BLaER1 treated with 17β-estradiol and CSF1 and Interleukin-3, amounts not matched to agents 10 nM and 100 nM (cell line): ENCODE measurements around the gene C16orf95.
"Not testable (repeated sequence)": the region's sequence is repeated elsewhere in the genome, so short reads cannot be mapped to it uniquely, and the experiment has no call there.

ENCODE experiments used
- H3K27ac ChIP-seq, 11 experiments: shearing (Covaris generic); formaldehyde crosslinking; 2 replicates each; pipeline ENCODE4 v1.8.1; 2022
- H3K27me3 ChIP-seq, 11 experiments: shearing (Covaris generic); formaldehyde crosslinking; 2 replicates each; pipeline ENCODE4 v1.8.1; 2022
- H3K36me3 ChIP-seq, 11 experiments: shearing (Covaris generic); formaldehyde crosslinking; 2 replicates each; pipeline ENCODE4 v1.8.1; 2022
- H3K4me1 ChIP-seq, 10 experiments: shearing (Covaris generic); formaldehyde crosslinking; 2 replicates each; pipeline ENCODE4 v1.8.1; 2022
- H3K4me2 ChIP-seq, 11 experiments: shearing (Covaris generic); formaldehyde crosslinking; 2 replicates each; pipeline ENCODE4 v1.8.1; 2022
- H3K4me3 ChIP-seq, 10 experiments: shearing (Covaris generic); formaldehyde crosslinking; 2 replicates each; pipeline ENCODE4 v1.8.1; 2022
- H3K9ac ChIP-seq, 11 experiments: shearing (Covaris generic); formaldehyde crosslinking; 2 replicates each; pipeline ENCODE4 v1.8.1; 2022
- H3K9me3 ChIP-seq, 11 experiments: shearing (Covaris generic); formaldehyde crosslinking; replicated peaks in 1 of 11; 2 replicates each; pipeline ENCODE4 v1.8.1; 2022
- H4K20me1 ChIP-seq, 11 experiments: shearing (Covaris generic); formaldehyde crosslinking; 2 replicates each; pipeline ENCODE4 v1.8.1; 2022
- Cebpa-rat ChIP-seq, 11 experiments: shearing (Covaris generic); IDR thresholded peaks; 2 replicates each; pipeline ENCODE4 v1.8.1; 2022

The C16orf95 gene, protein sequence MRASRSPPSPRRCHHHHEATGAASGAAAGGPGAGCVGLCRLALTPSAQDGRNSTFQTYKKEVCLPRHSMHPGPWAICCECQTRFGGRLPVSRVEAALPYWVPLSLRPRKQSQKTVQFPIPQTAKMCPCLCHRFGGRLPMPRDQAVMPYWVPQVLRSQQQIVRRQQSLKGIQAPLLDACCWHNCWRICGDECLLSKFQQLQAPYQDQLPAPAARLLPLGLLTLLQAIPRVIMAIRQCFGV

DNA sequence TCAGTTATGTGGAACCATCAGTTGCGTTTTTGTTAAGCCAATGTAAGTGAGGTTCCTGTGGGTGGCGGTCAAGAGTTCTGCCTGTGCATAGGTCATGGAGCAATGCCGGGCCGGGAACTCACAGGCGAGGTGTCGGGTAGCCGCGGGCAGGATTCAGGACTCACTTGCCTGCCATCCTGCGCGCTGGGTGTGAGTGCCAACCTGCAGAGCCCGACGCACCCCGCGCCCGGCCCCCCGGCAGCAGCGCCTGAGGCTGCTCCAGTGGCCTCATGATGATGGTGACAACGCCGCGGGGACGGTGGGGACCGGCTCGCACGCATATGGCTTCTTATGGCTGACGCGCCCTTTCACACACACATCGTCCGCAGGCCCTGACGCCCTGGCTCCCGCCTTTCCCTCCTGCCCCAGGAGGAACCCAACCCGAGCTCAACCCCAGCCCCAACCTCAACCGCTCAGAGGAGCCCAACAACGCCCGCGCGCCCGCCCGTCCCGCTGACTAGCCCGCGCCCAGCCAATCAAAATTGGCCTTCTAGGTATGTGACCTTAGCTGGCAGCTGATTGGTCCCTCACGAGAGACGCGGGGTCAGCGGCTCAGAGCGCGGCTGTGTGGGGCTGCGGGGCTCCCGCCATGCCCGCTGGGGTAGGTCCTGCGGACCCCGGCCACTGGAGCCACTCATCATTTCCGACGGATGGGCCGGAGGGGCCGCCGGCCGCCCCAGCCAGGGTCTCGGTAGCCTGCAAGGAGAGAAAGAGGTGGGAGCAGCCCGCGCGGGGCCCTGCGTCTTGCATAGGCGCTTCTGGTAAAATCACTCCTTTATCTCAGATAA, at the start of gene C16orf95:
Gene C16orf95 (minus strand): TSS at position 470 of the 827 bp plus-strand sequence. CDS start 150 bp downstream, at position 320.
- Histone ChIP-seq H3K27ac (peak within 1 kb of the TSS; percentile 77 to 97 (median 95)), H4K20me1 (peaks cover 0 to 17% (median 0%) of the 10 kb centered on the region in 11 experiments; a peak in 6 of 22 replicates), H3K4me2 (peak within 1 kb of the TSS; percentile 91 to 100 (median 97)), H3K9me3 (no peaks in the 10 kb centered on the region), H3K36me3 (peaks cover 0 to 26% (median 10%) of the 10 kb centered on the region in 11 experiments; a peak in 10 of 22 replicates), H3K27me3 (no peaks in the 10 kb centered on the region), H3K9ac (peak within 1 kb of the TSS; percentile 89 to 99 (median 95)), H3K4me3 (peak within 1 kb of the TSS; percentile 79 to 99 (median 92)), H3K4me1 (peaks cover 10 to 21% (median 12%) of the 10 kb centered on the region in 10 experiments)
- TF ChIP-seq Cebpa-rat (IDR thresholded peaks at IDR 0.05): no peak

GRCh38 chr16:87366930-87367329, 49.7 kb upstream of the C16orf95 start:
- TF ChIP-seq Cebpa-rat (IDR thresholded peaks at IDR 0.05): no peak
- H3K9ac ChIP-seq: no peak overlapping the region
- H3K4me3 ChIP-seq: no peak overlapping the region
- peaks cover 30 to 90% (median 74%) of the 10 kb centered on the region in 10 experiments for H3K4me1 ChIP-seq
- H3K36me3 ChIP-seq: peaks cover 10 to 44% (median 26%) of the 10 kb centered on the region in 11 experiments; a peak in 20 of 22 replicates
- H3K9me3 ChIP-seq: no peaks in the 10 kb centered on the region
- H3K27me3 ChIP-seq: peaks cover 0 to 97% (median 0%) of the 10 kb centered on the region in 11 experiments; a peak in 7 of 22 replicates
- peak overlapping the region in 9 of 11 experiments; percentile 59 to 87 (median 74); a peak in 16 of 22 replicates for H3K4me2 ChIP-seq
- peaks cover 97 to 100% (median 100%) of the 10 kb centered on the region in 11 experiments for H4K20me1 ChIP-seq
- no peak overlapping the region for H3K27ac ChIP-seq

DNA sequence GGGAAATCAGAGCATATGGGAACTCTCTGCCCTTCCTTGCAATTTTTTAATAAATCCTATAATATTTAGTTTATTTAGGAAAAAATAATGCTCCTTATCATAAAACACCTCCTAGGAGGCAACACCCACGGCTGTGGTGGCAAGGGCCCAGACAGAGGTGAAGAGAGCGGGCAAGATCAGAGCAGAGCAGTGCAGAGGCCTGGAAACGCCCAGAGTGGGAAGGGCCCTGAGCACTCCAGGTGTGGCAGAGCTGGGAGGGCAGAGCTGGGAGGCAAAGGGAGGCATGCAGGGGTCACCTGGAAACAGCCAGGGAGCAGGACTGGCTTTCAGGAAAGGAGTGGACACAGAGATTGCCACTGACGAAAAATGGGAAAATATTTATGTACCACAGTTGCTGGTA, 49.1 kb upstream of the C16orf95 start:
- H3K9me3 ChIP-seq: no peaks in the 10 kb centered on the region
- peaks cover 97 to 100% (median 100%) of the 10 kb centered on the region in 11 experiments for H4K20me1 ChIP-seq
- H3K4me1 ChIP-seq: peaks cover 30 to 84% (median 69%) of the 10 kb centered on the region in 10 experiments
- TF ChIP-seq Cebpa-rat (IDR thresholded peaks at IDR 0.05): no peak
- H3K27me3 ChIP-seq: peaks cover 0 to 97% (median 0%) of the 10 kb centered on the region in 11 experiments; a peak in 7 of 22 replicates
- no peak overlapping the region for H3K27ac ChIP-seq
- no peak overlapping the region for H3K4me3 ChIP-seq
- H3K36me3 ChIP-seq: peaks cover 16 to 50% (median 31%) of the 10 kb centered on the region in 11 experiments; a peak in 21 of 22 replicates
- H3K4me2 ChIP-seq: no peak overlapping the region
- no peak overlapping the region for H3K9ac ChIP-seq

GRCh38 chr16:87365021-87365713, 48.0 kb upstream of the C16orf95 start:
- Histone ChIP-seq H3K27me3 (peaks cover 0 to 97% (median 0%) of the 10 kb centered on the region in 11 experiments; a peak in 7 of 22 replicates), H3K27ac (peak overlapping the region in 2 of 11 experiments; percentile 29 to 47; a peak in 2 of 22 replicates), H4K20me1 (peaks cover 97 to 100% (median 100%) of the 10 kb centered on the region in 11 experiments), H3K36me3 (peaks cover 27 to 61% (median 41%) of the 10 kb centered on the region in 11 experiments), H3K4me3 (no peak overlapping the region), H3K9me3 (no peaks in the 10 kb centered on the region), H3K9ac (peak overlapping the region in 1 of 11 experiments; percentile 24; a peak in 1 of 22 replicates), H3K4me1 (peaks cover 30 to 72% (median 58%) of the 10 kb centered on the region in 10 experiments), H3K4me2 (peak overlapping the region in 8 of 11 experiments; percentile 22 to 94 (median 90); a peak in 12 of 22 replicates)
- no peak for TF ChIP-seq Cebpa-rat (IDR thresholded peaks at IDR 0.05)

- peak overlapping the region in 6 of 10 experiments; percentile 1 to 49 (median 32); a peak in 9 of 20 replicates for H3K4me3 ChIP-seq
- TF ChIP-seq Cebpa-rat (IDR thresholded peaks at IDR 0.05): no peak
- H3K4me2 ChIP-seq: peak overlapping the region; percentile 63 to 97 (median 92)
- peak overlapping the region in 6 of 11 experiments; percentile 22 to 65 (median 54); a peak in 11 of 22 replicates for H3K27ac ChIP-seq
- peaks cover 96 to 100% (median 100%) of the 10 kb centered on the region in 11 experiments for H4K20me1 ChIP-seq
- H3K4me1 ChIP-seq: peaks cover 24 to 60% (median 45%) of the 10 kb centered on the region in 10 experiments
- H3K9ac ChIP-seq: peak overlapping the region in 7 of 11 experiments; percentile 13 to 65 (median 47); a peak in 15 of 22 replicates
- peaks cover 40 to 74% (median 53%) of the 10 kb centered on the region in 11 experiments for H3K36me3 ChIP-seq
- peaks cover 0 to 97% (median 0%) of the 10 kb centered on the region in 11 experiments; a peak in 7 of 22 replicates for H3K27me3 ChIP-seq
- no peaks in the 10 kb centered on the region for H3K9me3 ChIP-seq
Measured at GRCh38 chr16:87363771-87364455, 46.7 kb upstream of the C16orf95 start.

DNA sequence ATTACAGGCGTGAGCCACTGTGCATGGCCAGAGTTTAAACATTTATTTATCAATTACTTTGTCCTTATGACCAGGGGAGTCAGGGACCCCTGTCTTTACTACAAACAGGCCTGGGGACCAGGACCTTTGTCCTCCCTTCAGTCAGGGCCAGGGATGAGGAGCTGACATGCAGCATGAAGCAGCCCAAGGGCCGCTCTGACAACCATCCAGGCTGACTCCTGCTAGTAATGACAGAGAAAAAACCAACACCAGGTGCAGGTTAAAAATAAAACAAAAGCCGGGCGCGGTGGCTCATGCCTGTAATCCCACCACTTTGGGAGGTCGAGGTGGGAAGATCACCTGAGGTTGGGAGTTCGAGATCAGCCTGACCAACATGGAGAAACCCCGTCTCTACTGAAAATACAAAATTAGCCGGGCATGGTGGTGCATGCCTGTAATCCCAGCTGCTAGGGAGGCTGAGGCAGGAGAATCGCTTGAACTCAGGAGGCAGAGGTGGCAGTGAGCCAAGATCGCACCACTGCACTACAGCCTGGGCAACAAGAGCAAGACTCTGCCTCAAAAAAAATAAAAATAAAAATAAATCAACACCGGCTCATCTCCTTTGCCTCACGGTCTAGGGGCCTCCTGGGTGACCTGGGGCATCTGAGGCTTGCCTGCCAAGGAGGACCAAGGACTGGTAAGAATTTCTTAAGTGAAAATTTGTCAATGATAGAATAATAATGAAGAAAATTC, 45.8 kb upstream of the C16orf95 start:
- H3K4me1 ChIP-seq: peaks cover 15 to 51% (median 36%) of the 10 kb centered on the region in 10 experiments
- H3K27ac ChIP-seq: 0 out of 22 replicates have a peak overlapping the region, but pooled peaks of 1 of the 11 experiments have one; percentile 64
- peaks cover 94 to 100% (median 100%) of the 10 kb centered on the region in 11 experiments for H4K20me1 ChIP-seq
- peak overlapping the region in 3 of 11 experiments; percentile 55 to 65 (median 62); a peak in 2 of 22 replicates for H3K9ac ChIP-seq
- peaks cover 0 to 99% (median 0%) of the 10 kb centered on the region in 11 experiments; a peak in 7 of 22 replicates for H3K27me3 ChIP-seq
- peak overlapping the region in 7 of 11 experiments; percentile 88 to 97 (median 92); a peak in 12 of 22 replicates for H3K4me2 ChIP-seq
- not testable (repeated sequence) for H3K9me3 ChIP-seq, H3K4me3 ChIP-seq
- peaks cover 49 to 83% (median 62%) of the 10 kb centered on the region in 11 experiments for H3K36me3 ChIP-seq

DNA sequence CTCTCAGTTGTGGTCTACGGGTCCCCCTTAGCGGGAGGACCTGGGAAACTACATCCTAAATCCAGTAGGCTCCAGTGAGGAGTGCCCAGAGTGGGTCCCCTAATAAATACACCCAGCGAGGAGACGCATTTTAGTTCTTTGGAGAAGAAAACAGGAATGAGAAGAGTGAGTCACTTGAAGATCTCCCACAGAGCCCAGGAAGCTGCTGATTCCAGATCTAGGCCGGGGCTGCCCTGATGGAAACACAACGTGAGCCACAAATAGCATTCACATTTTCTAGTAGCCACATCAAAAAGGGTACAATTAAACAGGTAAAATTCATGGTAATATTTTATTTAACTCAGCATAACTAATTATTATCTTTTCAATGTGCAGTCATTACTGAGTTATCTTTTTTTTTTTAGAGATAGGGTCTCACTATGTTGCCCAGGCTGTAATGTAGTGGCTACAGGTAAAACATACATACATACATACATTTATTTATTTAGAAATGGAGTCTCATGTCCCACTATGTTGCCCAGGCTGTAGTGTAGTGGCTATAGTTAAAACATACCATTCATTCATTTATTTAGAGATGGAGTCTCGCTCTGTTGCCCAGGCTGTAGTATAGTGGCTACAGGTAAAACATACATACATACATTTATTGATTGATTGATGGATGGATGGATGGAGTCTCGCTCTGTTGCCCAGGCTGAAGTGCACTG, 44.9 kb upstream of the C16orf95 start:
- H4K20me1 ChIP-seq: peaks cover 86 to 100% (median 98%) of the 10 kb centered on the region in 11 experiments
- H3K4me1 ChIP-seq: peaks cover 9 to 41% (median 27%) of the 10 kb centered on the region in 10 experiments
- H3K4me2 ChIP-seq: no peak overlapping the region
- H3K27ac ChIP-seq: no peak overlapping the region
- no peak overlapping the region for H3K9ac ChIP-seq
- no peaks in the 10 kb centered on the region for H3K9me3 ChIP-seq
- peaks cover 58 to 87% (median 66%) of the 10 kb centered on the region in 11 experiments for H3K36me3 ChIP-seq
- TF ChIP-seq Cebpa-rat (IDR thresholded peaks at IDR 0.05): no peak
- no peak overlapping the region for H3K4me3 ChIP-seq
- peaks cover 0 to 94% (median 0%) of the 10 kb centered on the region in 11 experiments; a peak in 7 of 22 replicates for H3K27me3 ChIP-seq
